Measurements from ENCODE around the gene FAM20C.

GRCh38 chr7:158771-159170 is 33.6 kb upstream of the FAM20C start:
- TF ChIP-seq, protein P1, sequence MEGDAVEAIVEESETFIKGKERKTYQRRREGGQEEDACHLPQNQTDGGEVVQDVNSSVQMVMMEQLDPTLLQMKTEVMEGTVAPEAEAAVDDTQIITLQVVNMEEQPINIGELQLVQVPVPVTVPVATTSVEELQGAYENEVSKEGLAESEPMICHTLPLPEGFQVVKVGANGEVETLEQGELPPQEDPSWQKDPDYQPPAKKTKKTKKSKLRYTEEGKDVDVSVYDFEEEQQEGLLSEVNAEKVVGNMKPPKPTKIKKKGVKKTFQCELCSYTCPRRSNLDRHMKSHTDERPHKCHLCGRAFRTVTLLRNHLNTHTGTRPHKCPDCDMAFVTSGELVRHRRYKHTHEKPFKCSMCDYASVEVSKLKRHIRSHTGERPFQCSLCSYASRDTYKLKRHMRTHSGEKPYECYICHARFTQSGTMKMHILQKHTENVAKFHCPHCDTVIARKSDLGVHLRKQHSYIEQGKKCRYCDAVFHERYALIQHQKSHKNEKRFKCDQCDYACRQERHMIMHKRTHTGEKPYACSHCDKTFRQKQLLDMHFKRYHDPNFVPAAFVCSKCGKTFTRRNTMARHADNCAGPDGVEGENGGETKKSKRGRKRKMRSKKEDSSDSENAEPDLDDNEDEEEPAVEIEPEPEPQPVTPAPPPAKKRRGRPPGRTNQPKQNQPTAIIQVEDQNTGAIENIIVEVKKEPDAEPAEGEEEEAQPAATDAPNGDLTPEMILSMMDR (IDR thresholded peaks at IDR 0.05), result no peak
- no peak for TF ChIP-seq POLR2A (IDR thresholded peaks at IDR 0.05)

Data from gastroesophageal sphincter (tissue), 3 donors.